OCI-M2 (cell line): ENCODE results near the gene SMCHD1.
"Not testable (repeated sequence)": the region's sequence is repeated elsewhere in the genome, so short reads cannot be mapped to it uniquely, and the experiment has no call there.

ENCODE experiments used
- DNase-seq: peaks from one replicate; lab custom pipeline; 2025; ENCODE audit not compliant: unreplicated experiment; lab: John Stamatoyannopoulos, UW

Gene SMCHD1

GRCh38 chr18:2657788-2658458 lies 2.4 kb downstream of the SMCHD1 start:
- no peak for DNase-seq

DNA sequence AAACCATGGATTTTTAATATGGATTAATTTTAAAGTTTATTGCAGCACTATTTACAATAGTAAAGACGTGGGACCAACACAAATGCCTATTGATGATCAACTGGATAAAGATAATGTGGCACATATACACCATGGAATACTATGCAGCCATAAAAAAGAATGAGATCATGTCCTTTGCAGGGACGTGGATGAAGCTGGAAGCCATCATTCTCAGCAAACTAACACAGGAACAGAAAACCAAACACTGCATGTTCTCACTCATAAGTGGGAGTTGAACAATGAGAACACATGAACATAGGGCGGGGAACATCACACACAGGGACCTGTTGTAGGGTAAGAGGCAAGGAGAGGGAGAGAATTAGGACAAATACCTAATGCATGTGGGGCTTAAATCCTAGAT lies 5.3 kb downstream of the SMCHD1 start:
- DNase-seq: not testable (repeated sequence)

GRCh38 chr18:2662288-2662687 lies 6.8 kb downstream of the SMCHD1 start:
- DNase-seq: not testable (repeated sequence)

DNA sequence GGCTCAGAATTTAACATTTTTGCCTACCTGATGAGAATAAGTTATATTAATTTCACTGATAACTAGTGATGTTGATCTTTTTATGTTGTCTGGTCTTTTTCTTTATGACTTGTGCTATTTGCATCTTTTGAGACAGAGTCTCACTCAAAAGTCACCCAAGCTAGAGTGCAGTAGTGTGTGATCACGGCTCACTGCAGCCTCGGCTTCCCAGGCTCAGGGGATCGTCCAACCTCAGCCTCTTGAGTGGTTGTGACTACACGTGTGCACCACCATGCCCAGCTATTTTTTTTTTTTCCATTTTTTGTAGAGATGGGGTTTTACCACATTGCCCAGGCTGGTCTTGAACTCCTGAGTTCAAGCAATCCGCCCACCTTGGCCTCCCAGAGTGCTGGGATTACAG lies 7.5 kb downstream of the SMCHD1 start:
- DNase-seq: no peak

- DNase-seq: no peak
Measured at GRCh38 chr18:2672410-2672809, 16.9 kb downstream of the SMCHD1 start.

DNA sequence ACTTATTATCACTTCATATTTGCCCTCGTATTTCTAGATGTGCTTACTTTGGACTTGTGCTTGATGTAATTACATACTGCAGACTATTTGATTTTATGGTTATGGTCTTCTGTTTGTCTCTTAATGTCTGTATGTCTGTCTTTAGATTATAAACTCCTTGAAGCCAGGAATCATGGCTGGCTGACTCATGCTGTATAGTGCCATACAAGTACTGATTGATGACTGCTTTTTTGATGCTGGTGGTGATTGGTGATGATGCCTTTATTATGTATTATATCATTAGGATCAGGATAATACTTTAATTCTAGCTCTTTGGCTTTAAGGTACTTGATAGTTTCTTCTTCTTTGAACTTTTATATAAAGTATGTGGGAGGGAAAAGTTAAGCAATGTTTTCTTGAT lies 17.3 kb downstream of the SMCHD1 start:
- DNase-seq: no peak

GRCh38 chr18:2678933-2679332 lies 23.4 kb downstream of the SMCHD1 start:
- DNase-seq: not testable (repeated sequence)

DNA sequence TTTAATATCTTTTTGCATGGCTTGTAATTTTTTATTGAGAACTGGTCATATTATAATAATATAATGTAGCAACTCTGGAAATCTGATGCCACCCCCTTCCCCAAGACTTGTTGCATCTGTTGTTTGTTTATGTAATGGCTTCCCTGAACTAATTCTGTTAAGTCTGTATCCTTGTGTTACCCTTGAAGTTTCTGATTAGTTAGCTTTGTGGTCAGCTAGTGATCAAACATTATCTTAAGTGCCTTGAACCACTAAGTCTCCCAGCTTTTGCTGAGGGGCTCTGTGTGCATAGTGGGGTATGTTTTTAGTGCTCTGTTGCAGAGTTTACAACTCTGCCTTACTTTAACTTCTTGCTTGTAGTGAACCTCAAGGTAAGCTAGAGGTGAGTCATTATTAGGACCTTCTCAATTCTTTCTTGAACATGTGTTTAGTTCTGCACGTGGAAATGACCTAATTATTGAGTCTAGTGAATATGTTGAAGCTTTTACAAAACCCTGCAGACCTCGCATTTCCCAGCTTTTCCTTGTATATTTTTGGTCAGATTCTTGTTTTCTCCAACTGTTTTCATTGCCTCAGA lies 24.8 kb downstream of the SMCHD1 start:
- DNase-seq: no peak

GRCh38 chr18:2681993-2682603 lies 26.6 kb downstream of the SMCHD1 start:
- no peak for DNase-seq

DNA sequence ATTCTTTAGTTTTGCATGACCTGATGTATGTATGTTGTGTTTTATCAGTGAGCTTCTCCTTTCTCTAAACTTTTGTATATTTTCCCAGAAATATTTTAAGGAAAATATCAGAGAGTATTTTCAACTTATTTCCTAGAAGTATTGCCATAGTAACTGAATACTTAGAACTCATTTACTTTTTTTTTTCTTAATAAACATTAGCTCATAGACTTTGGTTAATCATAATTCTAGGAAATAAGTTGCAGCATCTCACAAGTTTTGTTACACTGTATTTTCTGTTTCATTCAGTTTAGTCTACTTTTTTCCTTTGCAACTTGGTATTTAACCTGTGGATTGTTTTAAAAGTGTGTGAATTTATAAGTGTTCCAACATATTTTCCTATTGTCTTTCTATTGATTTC lies 27.5 kb downstream of the SMCHD1 start:
- DNase-seq: no peak

DNA sequence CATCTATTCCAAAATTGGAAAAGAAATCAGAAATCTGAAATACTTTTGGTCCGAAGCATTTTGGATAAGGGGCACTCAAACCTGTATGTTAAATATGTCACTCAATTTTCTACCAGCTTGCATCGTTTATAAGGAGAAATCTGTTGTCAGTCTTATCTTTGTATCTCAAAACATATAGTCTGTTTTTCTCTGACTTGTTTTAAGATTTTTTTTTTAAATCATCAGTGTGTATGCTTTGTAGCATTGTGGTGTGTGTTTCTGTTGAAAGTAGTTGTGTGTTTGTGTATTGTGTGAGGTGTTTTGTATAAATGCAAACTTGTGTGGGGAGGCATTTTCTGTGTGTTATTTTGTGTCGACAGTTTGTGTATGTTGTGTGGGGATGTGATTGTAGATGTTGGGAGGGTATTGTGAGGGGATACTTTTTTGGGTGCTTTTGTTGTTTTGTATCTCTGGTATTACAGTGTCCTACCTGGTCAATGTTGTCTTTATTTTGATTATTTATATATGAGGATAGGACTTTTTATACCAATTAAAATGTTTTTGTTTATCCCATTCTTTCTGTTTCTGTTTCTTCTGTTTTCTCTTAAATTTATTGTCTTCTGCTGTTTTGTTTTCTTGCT lies 30.9 kb downstream of the SMCHD1 start:
- no peak for DNase-seq

DNA sequence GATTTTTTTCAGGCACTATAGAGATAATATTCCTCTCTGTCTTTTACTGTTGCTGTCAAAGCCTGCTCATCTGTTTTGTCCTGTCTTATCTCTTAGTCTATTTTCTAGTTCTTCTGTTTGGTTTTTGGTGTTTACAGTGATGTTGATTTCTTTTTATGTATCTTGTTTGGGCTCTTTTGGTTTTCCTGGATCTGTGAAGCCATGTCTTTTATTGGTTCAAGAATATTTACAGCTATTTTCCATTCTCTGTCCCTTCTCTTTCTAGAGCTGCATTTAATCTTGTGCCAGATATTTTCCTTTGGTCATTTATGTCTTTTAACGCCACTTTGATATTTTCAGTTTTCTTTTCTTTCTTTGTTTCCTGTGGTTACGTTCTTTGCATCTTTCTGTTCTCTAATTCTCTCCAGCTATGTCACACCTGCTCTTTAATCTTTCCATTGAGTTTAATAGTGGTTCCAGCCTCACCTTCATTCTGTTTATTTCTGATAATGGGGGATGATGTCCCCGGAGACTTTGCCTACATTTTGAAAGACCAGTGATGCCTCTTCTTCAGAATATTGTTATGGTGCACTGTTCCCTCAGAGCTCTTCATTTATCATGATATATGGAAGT lies 32.0 kb downstream of the SMCHD1 start:
- no peak for DNase-seq

DNA sequence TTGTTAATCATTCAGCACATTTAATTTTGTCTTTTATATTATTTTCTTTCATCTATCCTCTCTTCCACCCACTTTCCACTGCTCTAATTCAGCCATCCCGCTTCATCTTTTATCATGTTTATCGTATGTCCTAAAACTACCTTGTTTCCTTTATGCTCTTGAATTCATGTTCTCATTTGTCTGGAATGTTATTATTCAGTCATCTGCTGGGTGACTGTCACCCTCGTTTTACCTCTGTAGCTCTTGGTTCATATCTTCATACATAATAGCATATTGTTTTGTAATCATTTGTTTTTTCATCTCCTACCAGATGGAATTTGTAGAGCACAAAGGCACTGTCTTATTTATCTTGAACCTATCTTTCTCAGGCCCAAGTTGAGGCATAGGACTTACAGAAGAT lies 37.0 kb downstream of the SMCHD1 start:
- no peak for DNase-seq

DNA sequence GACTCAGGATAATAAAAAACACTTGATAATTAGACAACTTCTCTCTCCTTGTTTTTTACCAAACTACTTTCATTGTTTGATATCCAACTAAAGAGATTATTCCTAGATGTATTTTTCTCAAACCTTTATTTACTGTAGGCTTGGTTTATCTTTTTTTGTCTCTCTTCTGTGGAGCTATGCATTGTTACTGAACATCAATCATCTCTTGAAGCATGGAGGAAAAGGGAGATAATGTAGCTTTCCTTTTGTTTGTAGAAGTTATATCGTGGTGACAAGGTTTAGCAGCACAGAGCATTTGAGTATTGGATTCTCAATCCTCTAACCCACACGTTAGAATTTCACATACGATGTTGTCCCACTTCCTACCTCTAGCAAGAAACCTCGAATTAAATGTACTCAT lies 41.7 kb downstream of the SMCHD1 start:
- no peak for DNase-seq

- DNase-seq: no peak
Measured at GRCh38 chr18:2699001-2699400, 43.5 kb downstream of the SMCHD1 start.

DNA sequence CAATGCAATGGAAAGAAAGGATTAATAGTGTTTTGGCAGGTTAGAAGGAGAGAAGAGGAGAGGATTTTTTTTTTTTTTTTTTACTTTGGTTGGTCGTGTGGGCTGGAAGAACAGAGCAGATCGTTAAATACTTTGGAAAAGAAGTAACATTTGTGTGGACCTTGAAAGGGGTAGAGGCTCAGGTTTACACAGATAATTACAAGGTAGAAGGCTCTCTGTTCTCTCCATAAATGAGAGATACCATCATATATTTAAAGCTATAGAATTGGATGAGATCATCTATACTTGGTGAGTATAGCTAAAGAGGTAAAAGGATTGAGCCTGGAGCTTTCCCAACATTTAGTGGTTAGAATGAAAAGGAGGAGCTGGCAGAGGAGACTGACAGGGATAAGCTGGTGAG lies 49.0 kb downstream of the SMCHD1 start:
- no peak for DNase-seq

GRCh38 chr18:2706903-2707302 lies 51.4 kb downstream of the SMCHD1 start:
- no peak for DNase-seq

DNA sequence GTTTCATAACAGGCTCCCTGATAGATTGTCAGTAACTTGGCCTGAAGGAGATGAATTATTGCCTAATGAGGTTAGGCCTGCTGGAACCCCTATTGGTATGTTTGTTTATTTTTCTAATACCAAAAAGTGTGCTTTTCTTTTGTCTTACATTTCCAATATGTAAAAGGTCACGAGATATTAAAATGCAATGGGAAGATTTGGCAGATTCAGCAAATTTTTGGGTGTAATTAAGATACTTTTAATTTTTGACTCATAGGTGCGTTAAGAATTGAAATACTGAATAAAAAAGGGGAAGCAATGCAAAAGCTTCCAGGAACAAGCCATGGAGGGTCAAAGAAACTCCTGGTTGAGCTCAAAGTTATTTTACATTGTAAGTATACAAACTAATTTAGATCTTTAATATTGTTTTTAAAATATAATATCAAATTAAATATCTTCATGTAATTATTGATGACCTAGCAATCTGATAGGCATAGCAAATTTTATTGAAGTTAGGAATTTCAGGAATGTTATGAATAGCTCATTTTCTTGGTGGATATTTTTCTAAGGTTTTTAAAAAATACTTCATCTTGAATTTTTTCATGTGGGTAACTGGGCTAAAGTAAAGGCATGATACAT lies 52.1 kb downstream of the SMCHD1 start:
- no peak for DNase-seq

DNA sequence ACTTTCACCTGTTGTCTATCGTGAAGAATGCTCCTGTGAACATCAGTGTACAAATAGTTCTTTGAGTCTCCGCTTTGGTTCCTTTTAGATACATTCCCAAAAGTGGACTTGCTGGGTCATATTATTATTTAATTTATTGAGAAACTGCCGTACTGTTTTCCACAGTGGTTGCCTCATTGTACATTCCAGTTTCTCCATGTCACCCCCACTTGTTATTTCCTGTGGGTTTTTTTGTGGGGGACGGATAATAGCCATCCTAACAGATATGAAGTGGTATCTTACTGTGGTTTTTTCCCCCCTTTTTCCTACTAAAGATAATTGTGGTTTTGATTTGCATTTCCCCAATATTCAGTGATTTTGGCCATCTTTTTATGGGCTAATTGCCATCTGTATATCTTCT lies 53.8 kb downstream of the SMCHD1 start:
- no peak for DNase-seq

- DNase-seq: no peak
Measured at GRCh38 chr18:2714140-2714539, 58.6 kb downstream of the SMCHD1 start.

GRCh38 chr18:2715990-2716389 lies 60.5 kb downstream of the SMCHD1 start:
- no peak for DNase-seq
